Esophagus muscularis mucosa (tissue), 4 donors: ENCODE results near the gene VIM. TPM values are rescaled to one million over a fixed set of nuclear protein-coding genes. Genes with fewer than 3 reads are reported as not detected.
A peak's percentile ranks its signal among the peaks of the same experiment; 100 is the strongest.

Source experiments
- DNase-seq: peaks from one replicate; pipeline ENCODE4 v3.0.0-alpha.2; 2017; ENCODE audit errors: extremely low spot score
- H3K27ac ChIP-seq, 4 donors: fragments of 200-600 bp; sonication (generic); replicated peaks in 1 of 4; 1 replicate in 3 of 4; 2 replicates in 1 of 4; pipeline ENCODE4 v1.5.1; 2016 to 2019; ENCODE audit warnings: mild to moderate bottlenecking in 1 of 4
- H3K27me3 ChIP-seq, 4 donors: fragments of 200-600 bp; sonication (generic); one replicate each; pipeline versions ENCODE4 v1.5.1 to v1.6.0; 2016 to 2019
- H3K36me3 ChIP-seq, 4 donors: fragments of 200-600 bp; sonication (generic); one replicate each; pipeline ENCODE4 v1.5.1; 2016 to 2019
- H3K4me1 ChIP-seq, 4 donors: fragments of 200-600 bp; sonication (generic); one replicate each; pipeline ENCODE4 v1.5.1; 2016 to 2019
- H3K4me3 ChIP-seq, 4 donors: fragments of 200-600 bp; sonication (generic); 1 replicate in 2 of 4; 2 replicates in 2 of 4; pipeline ENCODE4 v1.5.1; 2016 to 2019; ENCODE audit warnings: mild to moderate bottlenecking in 4 of 4, moderate library complexity in 1 of 4
- H3K9me3 ChIP-seq, 4 donors: fragments of 200-600 bp; sonication (generic); 1 replicate in 3 of 4; 2 replicates in 1 of 4; pipeline ENCODE4 v1.5.1; 2016 to 2019
- CTCF ChIP-seq, 3 experiments: fragments of 200-600 bp in 2 of 3; fragments of 450-650 bp in 1 of 3; sonication (generic) in 2 of 3; IDR thresholded peaks; one replicate each; pipeline ENCODE4 v1.5.1; 2017 to 2019; ENCODE audit warnings: antibody characterized with exemption in 3 of 3, mild to moderate bottlenecking in 2 of 3, moderate library complexity in 1 of 3
- EP300 ChIP-seq: sonication (generic); formaldehyde crosslinking; IDR thresholded peaks from one replicate; pipeline ENCODE4 v1.6.1; 2017; ENCODE audit warnings: antibody characterized with exemption
- POLR2A ChIP-seq: fragments of 450-650 bp; IDR thresholded peaks from one replicate; pipeline ENCODE4 v1.6.1; 2017; ENCODE audit warnings: antibody characterized with exemption, moderate library complexity, mild to moderate bottlenecking, low read depth
- POLR2AphosphoS5 ChIP-seq, 2 donors: sonication (generic); formaldehyde crosslinking; IDR thresholded peaks; one replicate each; pipeline ENCODE4 v1.6.1; 2017; ENCODE audit warnings: antibody characterized with exemption in 2 of 2
- WGBS: methylation state at CpG from one replicate; pipeline ENCODE4 v1.1.5; 2018; 5-methylcytosine and 5-hydroxymethylcytosine counted together
- intact Hi-C: fragments of 100-400 bp; cut with DNase I; formaldehyde crosslinking; loops from one replicate; pipeline ENCODE4 v1.15.1; 2023
- total RNA-seq, 4 donors: library from RNA; depleted of rRNA; stranded (reverse); fragments of >200 nt; gene quantifications; one replicate each; pipeline versions ENCODE4 v1.1.0 to v1.2.1, GENCODE V29; 2016

The VIM gene
- total RNA-seq, 4 donors from 2014 or later = 1,242 to 2,218 (median 1,951) TPM

GRCh38 chr10:17226891-17227303, 1.1 kb upstream of the VIM start:
- DNase-seq = no peak
- Histone ChIP-seq H3K4me1 (peaks cover 17 to 54% (median 30%) of the 10 kb centered on the region in 4 donors), H3K27ac (peak overlapping the region; percentile 95 to 100 (median 97)), H3K36me3 (peaks cover 0 to 15% (median 2%) of the 10 kb centered on the region in 4 donors), H3K4me3 (peak overlapping the region; percentile 71 to 94 (median 84)), H3K27me3 (no peaks in the 10 kb centered on the region), H3K9me3 (no peaks in the 10 kb centered on the region)
- 68% methylated on average over 7 of the region's 8 CpGs for WGBS
- intact Hi-C loops = loop anchor here (10.0 kb wide), 1 partner anchor 152 kb away; no protein-coding TSS in a partner anchor
- TF ChIP-seq POLR2AphosphoS5 (IDR thresholded peaks at IDR 0.05) (no peak), CTCF (IDR thresholded peaks at IDR 0.05) (no peak), POLR2A (no peak), EP300 (no peak)

- WGBS = 12% methylated on average over 12 of the region's 12 CpGs
- TF ChIP-seq POLR2A (no peak), CTCF (IDR thresholded peaks at IDR 0.05) (peak; percentile 31 to 66 (median 50)), POLR2AphosphoS5 (IDR thresholded peaks at IDR 0.05) (no peak), EP300 (no peak)
- no peaks in the 10 kb centered on the region for H3K9me3 ChIP-seq
- H3K27me3 ChIP-seq = no peaks in the 10 kb centered on the region
- H3K4me1 ChIP-seq = peaks cover 22 to 60% (median 37%) of the 10 kb centered on the region in 4 donors
- H3K4me3 ChIP-seq = peak overlapping the region; percentile 71 to 94 (median 84)
- H3K36me3 ChIP-seq = peaks cover 0 to 21% (median 7%) of the 10 kb centered on the region in 4 donors
- intact Hi-C loops = loop anchor here (10.0 kb wide), 1 partner anchor 153 kb away; no protein-coding TSS in a partner anchor
- no peak for DNase-seq
- H3K27ac ChIP-seq = peak overlapping the region; percentile 95 to 100 (median 97)
Measured at GRCh38 chr10:17227367-17228090, 512 bp upstream of the VIM start.

- no peaks in the 10 kb centered on the region for H3K9me3 ChIP-seq
- H3K4me1 ChIP-seq = peaks cover 37 to 77% (median 53%) of the 10 kb centered on the region in 4 donors
- H3K27ac ChIP-seq = peak overlapping the region; percentile 95 to 100 (median 97)
- peaks cover 12 to 37% (median 21%) of the 10 kb centered on the region in 4 donors for H3K36me3 ChIP-seq
- peak overlapping the region; percentile 71 to 94 (median 84) for H3K4me3 ChIP-seq
- 0% methylated on average over 2 of the region's 72 CpGs for WGBS
- TF ChIP-seq EP300 (no peak), POLR2AphosphoS5 (IDR thresholded peaks at IDR 0.05) (peak; percentile 66 to 96), POLR2A (peak; percentile 81)
- intact Hi-C loops = loop anchor here (10.0 kb wide), 1 partner anchor 154 kb away; no protein-coding TSS in a partner anchor
- DNase-seq = peak; percentile 98
- H3K27me3 ChIP-seq = no peaks in the 10 kb centered on the region
Measured at GRCh38 chr10:17229016-17229716, 1.1 kb downstream of the VIM start.

GRCh38 chr10:17229717-17229966, 1.6 kb downstream of the VIM start:
- H3K27ac ChIP-seq = peak overlapping the region; percentile 95 to 100 (median 97)
- peaks cover 41 to 81% (median 58%) of the 10 kb centered on the region in 4 donors for H3K4me1 ChIP-seq
- H3K36me3 ChIP-seq = peaks cover 17 to 42% (median 25%) of the 10 kb centered on the region in 4 donors
- TF ChIP-seq EP300 (no peak), POLR2A (no peak), CTCF (IDR thresholded peaks at IDR 0.05) (no peak), POLR2AphosphoS5 (IDR thresholded peaks at IDR 0.05) (no peak)
- WGBS = 0% methylated on average over 1 of the region's 21 CpGs
- no peak for DNase-seq
- H3K9me3 ChIP-seq = no peaks in the 10 kb centered on the region
- peak overlapping the region; percentile 71 to 94 (median 84) for H3K4me3 ChIP-seq
- intact Hi-C loops = loop anchor here (10.0 kb wide), 1 partner anchor 155 kb away; no protein-coding TSS in a partner anchor
- H3K27me3 ChIP-seq = no peaks in the 10 kb centered on the region
